ENCODE measurements around the gene CST4. TPM values are rescaled to one million over a fixed set of nuclear protein-coding genes. Genes with fewer than 3 reads are reported as not detected.

The CST4 gene
- total and polyA plus RNA-seq, 2 donors = 0.80 to 9.9 TPM

DNA sequence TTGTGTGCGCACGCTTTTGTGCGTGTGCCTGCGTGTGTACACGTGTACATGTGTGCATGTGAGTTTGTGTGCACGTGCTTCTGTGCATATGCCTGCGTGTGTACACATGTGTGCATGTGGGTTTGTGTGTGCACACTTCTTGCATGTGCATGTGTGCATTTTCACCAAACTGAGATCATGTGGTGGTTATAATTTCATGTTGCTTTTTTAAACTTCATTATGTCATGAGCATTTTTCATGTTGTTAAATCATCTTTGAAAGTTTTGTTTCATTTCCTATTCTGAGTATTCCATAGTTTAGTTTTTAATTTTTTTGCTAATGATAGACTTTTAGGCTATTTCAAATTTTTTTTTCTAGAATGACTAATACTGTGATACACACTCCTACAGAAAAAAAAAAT, 44.7 kb downstream of the CST4 start:
- Histone ChIP-seq H3K27ac (ENCODE audit: low read depth in 1 of 2, low read length in 1 of 2) (no peak overlapping the region), H3K36me3 (ENCODE audit: control insufficient read depth in 2 of 2, insufficient read depth in 2 of 2, low read length in 1 of 2) (no peaks in the 10 kb centered on the region), H3K4me3 (ENCODE audit: low read length in 2 of 2) (no peak overlapping the region), H3K27me3 (ENCODE audit: control insufficient read depth in 2 of 2, insufficient read depth in 1 of 2, low read length in 1 of 2) (no peaks in the 10 kb centered on the region), H3K4me1 (ENCODE audit: control insufficient read depth in 2 of 2, insufficient read depth in 2 of 2, low read length in 2 of 2) (peaks cover 16 to 41% of the 10 kb centered on the region in 2 donors), H3K9me3 (ENCODE audit: control insufficient read depth in 2 of 2, insufficient read depth in 1 of 2, low read length in 1 of 2) (no peaks in the 10 kb centered on the region)
- DNase-seq (ENCODE audit: low read depth in 6 of 9, low spot score in 9 of 9) = no peak
- WGBS = 99% methylated on average over 7 of the region's 7 CpGs

DNA sequence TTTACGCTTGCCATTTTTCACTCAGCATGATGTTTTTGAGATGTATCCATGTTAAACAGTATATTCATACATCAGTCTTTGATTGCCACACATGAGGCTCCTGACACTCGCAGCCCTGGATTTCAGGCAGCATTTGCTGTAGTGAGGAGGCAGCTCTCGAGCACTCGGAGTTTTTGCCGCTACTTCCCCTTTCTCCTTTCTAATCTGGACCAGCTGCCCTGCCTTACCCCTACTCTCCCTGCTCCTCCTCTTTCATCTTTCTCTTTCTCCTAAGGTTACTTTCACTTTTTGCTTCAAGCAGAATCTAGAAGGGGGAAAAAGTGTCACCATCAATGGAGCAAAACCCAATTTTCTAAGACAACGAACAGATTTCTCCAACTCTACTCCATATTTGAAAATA, 45.2 kb downstream of the CST4 start:
- Histone ChIP-seq H3K4me1 (ENCODE audit: control insufficient read depth in 2 of 2, insufficient read depth in 2 of 2, low read length in 2 of 2) (peaks cover 16 to 41% of the 10 kb centered on the region in 2 donors), H3K27ac (ENCODE audit: low read depth in 1 of 2, low read length in 1 of 2) (no peak overlapping the region), H3K27me3 (ENCODE audit: control insufficient read depth in 2 of 2, insufficient read depth in 1 of 2, low read length in 1 of 2) (no peaks in the 10 kb centered on the region), H3K4me3 (ENCODE audit: low read length in 2 of 2) (no peak overlapping the region), H3K36me3 (ENCODE audit: control insufficient read depth in 2 of 2, insufficient read depth in 2 of 2, low read length in 1 of 2) (no peaks in the 10 kb centered on the region), H3K9me3 (ENCODE audit: control insufficient read depth in 2 of 2, insufficient read depth in 1 of 2, low read length in 1 of 2) (no peaks in the 10 kb centered on the region)
- DNase-seq (ENCODE audit: low read depth in 6 of 9, low spot score in 9 of 9) = no peak
- 28% methylated on average over 6 of the region's 6 CpGs for WGBS

DNA sequence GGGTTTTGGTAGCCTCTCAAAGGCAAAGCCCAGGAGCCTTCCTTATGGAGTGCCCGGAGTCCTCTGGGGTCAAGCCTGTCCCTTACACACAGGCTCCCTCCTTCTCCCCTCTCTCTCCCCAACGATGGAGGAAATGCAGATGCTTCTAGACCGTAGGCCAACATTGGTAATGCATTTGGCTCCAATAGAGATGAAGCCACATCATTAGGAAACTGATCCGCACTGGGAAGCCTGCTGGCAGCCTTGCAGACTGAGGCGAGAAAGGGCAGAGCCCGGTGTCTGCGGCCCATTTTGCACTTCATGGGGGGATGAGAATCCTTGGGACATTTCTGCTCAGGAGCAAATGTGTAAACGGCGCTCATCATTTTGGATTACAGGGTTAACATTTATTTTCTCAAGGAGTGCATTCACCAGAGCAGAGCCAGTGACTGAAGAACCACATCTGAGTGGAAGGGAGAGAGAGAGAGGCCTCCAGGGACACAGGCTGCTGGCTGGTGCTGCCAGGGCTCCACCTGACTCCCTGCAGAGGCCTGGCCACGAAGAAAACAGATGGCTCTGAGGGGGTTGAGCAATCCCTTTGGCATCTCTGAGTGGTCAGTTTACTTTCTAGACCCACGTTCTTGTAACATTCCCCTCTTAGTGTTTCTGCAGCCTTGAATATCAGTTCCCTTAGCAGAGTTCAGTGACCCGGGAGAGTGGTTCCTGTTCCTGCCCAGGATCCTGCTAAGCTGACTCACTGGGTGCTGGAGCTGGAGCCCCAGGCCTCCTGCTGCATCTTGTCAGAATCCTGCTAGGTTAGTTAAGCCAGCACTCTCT, 46.7 kb downstream of the CST4 start:
- H3K4me3 ChIP-seq (ENCODE audit: low read length in 2 of 2) = no peak overlapping the region
- 81% methylated on average over 12 of the region's 12 CpGs for WGBS
- H3K27me3 ChIP-seq (ENCODE audit: control insufficient read depth in 2 of 2, insufficient read depth in 1 of 2, low read length in 1 of 2) = peaks cover 2 to 3% of the 10 kb centered on the region in 2 donors
- H3K9me3 ChIP-seq (ENCODE audit: control insufficient read depth in 2 of 2, insufficient read depth in 1 of 2, low read length in 1 of 2) = no peaks in the 10 kb centered on the region
- H3K27ac ChIP-seq (ENCODE audit: low read depth in 1 of 2, low read length in 1 of 2) = peak overlapping the region in 1 of 2 donors; percentile 11
- H3K36me3 ChIP-seq (ENCODE audit: control insufficient read depth in 2 of 2, insufficient read depth in 2 of 2, low read length in 1 of 2) = no peaks in the 10 kb centered on the region
- no peak for DNase-seq (ENCODE audit: low read depth in 6 of 9, low spot score in 9 of 9)
- H3K4me1 ChIP-seq (ENCODE audit: control insufficient read depth in 2 of 2, insufficient read depth in 2 of 2, low read length in 2 of 2) = peaks cover 16 to 41% of the 10 kb centered on the region in 2 donors

DNA sequence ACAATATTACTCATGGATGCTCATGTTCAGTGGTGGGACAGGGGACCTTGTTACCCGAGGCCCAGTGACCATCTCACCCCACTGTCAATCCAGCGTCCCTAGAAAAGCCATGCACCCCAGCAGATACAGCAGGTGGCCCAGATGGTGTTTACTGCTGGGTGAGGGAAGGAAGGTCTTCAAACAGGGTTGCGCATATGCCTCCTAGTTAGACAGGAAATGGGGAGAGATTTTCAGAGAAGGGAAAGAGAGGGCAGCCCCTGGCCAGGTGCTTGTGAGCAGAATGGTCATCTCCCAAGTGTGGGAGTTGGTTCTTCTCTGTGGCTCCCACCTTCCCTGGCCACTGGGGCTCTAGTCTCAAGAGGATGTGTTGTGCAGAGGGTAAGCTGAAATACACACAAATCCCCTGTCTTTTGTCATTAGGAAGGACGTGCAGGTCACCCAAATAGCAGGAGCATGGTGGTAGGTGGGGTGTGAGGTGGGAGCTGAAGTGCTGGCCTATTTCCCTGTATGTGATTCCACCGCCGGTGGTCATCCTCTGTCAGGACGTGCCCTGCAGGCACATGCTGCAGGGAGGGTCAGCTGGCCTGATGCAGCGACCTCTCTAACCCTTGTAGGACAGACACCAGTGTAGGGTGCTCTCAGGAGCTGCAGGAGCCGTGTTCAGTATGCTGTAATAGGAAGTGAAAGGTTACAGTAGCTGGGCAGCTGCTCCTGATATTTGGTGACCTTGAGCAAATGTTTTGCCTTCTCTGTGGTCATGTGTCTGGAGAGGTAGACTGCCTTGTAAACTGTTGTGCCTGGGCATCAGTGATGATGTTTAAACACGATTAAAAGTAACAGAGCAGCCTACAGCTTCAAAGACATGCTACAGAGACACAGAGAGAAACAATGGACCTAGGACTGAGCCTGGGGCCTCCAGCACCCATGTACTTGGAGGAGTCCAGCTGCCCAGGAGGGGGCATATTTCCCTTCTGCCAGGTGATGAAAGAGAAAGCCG, 47.9 kb downstream of the CST4 start:
- Histone ChIP-seq H3K9me3 (ENCODE audit: control insufficient read depth in 2 of 2, insufficient read depth in 1 of 2, low read length in 1 of 2) (no peaks in the 10 kb centered on the region), H3K4me1 (ENCODE audit: control insufficient read depth in 2 of 2, insufficient read depth in 2 of 2, low read length in 2 of 2) (peaks cover 16 to 49% of the 10 kb centered on the region in 2 donors), H3K4me3 (ENCODE audit: low read length in 2 of 2) (no peak overlapping the region), H3K27ac (ENCODE audit: low read depth in 1 of 2, low read length in 1 of 2) (peak overlapping the region in 1 of 2 donors; percentile 3), H3K36me3 (ENCODE audit: control insufficient read depth in 2 of 2, insufficient read depth in 2 of 2, low read length in 1 of 2) (no peaks in the 10 kb centered on the region), H3K27me3 (ENCODE audit: control insufficient read depth in 2 of 2, insufficient read depth in 1 of 2, low read length in 1 of 2) (peaks cover 4 to 9% of the 10 kb centered on the region in 2 donors)
- 77% methylated on average over 11 of the region's 11 CpGs for WGBS
- peak in 4 of 9 donors; percentile 15 to 65 (median 38) for DNase-seq (ENCODE audit: low read depth in 6 of 9, low spot score in 9 of 9)

DNA sequence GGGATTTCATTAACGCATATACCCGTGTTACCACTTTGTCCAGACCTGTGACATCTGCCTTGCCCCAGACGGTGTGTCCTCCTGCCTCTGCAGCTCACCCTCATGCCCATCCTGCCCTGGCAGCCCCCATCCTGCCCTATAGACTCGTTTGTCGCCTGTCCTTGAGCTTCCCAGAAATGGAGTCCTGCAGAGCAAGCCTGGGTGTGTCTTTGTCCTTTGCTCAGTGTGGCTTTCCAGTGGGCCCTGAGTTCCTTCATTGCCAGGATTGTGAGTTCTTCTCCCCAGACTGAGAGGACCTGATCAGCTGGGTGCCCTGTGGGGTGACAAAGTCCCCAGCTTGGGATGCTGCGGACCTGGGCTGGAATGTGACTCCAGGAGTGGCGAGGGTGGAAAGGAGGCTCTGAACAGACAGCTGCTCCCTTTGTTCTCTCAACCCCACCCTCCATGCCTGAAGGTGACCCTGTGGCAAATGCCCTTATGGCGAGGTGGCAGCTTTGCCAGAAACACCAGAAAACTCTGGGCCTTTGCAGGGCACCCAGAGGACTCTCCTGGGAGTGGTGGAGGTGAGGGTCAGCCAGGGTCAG, 48.7 kb downstream of the CST4 start:
- H3K9me3 ChIP-seq (ENCODE audit: control insufficient read depth in 2 of 2, insufficient read depth in 1 of 2, low read length in 1 of 2) = no peaks in the 10 kb centered on the region
- DNase-seq (ENCODE audit: low read depth in 6 of 9, low spot score in 9 of 9) = no peak
- H3K27ac ChIP-seq (ENCODE audit: low read depth in 1 of 2, low read length in 1 of 2) = peak overlapping the region in 1 of 2 donors; percentile 17
- peaks cover 4 to 9% of the 10 kb centered on the region in 2 donors for H3K27me3 ChIP-seq (ENCODE audit: control insufficient read depth in 2 of 2, insufficient read depth in 1 of 2, low read length in 1 of 2)
- no peak overlapping the region for H3K4me3 ChIP-seq (ENCODE audit: low read length in 2 of 2)
- 95% methylated on average over 8 of the region's 8 CpGs for WGBS
- no peaks in the 10 kb centered on the region for H3K36me3 ChIP-seq (ENCODE audit: control insufficient read depth in 2 of 2, insufficient read depth in 2 of 2, low read length in 1 of 2)
- H3K4me1 ChIP-seq (ENCODE audit: control insufficient read depth in 2 of 2, insufficient read depth in 2 of 2, low read length in 2 of 2) = peaks cover 16 to 53% of the 10 kb centered on the region in 2 donors

DNA sequence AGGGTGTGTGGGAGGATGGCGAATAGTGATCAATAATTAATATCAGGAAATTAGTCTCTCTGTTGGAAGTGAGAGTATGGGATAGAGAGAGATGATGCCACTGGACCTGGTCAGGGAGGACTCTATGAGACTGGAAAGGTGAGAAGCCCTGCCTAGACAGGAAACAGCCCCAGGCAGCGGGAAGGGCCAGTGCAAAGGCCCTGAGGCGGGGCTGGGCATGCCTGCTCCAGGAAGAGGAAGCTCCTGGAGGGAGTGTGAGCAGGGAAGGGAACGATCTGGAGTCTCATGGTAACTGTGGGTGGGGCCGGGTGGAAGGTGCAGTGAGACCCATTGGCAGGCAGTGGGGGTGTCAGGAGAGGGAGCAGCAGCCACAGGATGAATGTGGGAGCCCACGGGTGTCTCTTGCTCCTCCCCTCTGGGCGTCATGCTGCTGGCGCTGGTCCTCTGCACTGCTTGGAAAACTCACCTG, 49.3 kb downstream of the CST4 start:
- no peak overlapping the region for H3K27ac ChIP-seq (ENCODE audit: low read depth in 1 of 2, low read length in 1 of 2)
- no peak for DNase-seq (ENCODE audit: low read depth in 6 of 9, low spot score in 9 of 9)
- no peaks in the 10 kb centered on the region for H3K36me3 ChIP-seq (ENCODE audit: control insufficient read depth in 2 of 2, insufficient read depth in 2 of 2, low read length in 1 of 2)
- H3K4me1 ChIP-seq (ENCODE audit: control insufficient read depth in 2 of 2, insufficient read depth in 2 of 2, low read length in 2 of 2) = peaks cover 16 to 53% of the 10 kb centered on the region in 2 donors
- no peak overlapping the region for H3K4me3 ChIP-seq (ENCODE audit: low read length in 2 of 2)
- peaks cover 4 to 9% of the 10 kb centered on the region in 2 donors for H3K27me3 ChIP-seq (ENCODE audit: control insufficient read depth in 2 of 2, insufficient read depth in 1 of 2, low read length in 1 of 2)
- no peaks in the 10 kb centered on the region for H3K9me3 ChIP-seq (ENCODE audit: control insufficient read depth in 2 of 2, insufficient read depth in 1 of 2, low read length in 1 of 2)
- WGBS = 91% methylated on average over 8 of the region's 8 CpGs

DNA sequence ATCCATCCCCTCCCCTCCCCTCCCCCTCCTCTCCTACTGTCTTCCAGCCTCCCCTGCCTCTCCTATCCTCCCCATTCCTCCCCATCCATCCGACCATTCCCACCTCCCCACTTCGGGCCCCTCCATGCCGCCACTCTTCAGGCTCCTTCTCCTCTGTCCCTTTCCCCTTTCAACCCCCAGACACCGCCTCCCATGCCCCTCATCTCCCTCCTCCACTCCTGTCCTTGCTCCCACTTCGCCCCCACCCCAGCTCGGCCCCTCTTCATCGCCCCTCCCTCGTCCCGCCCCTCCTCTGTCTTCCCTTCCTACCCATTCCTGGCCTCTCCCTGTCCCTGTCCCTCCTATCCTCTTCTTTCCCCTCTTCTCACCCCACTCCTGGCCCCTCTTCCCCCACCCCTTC, 50.5 kb downstream of the CST4 start:
- H3K9me3 ChIP-seq (ENCODE audit: control insufficient read depth in 2 of 2, insufficient read depth in 1 of 2, low read length in 1 of 2) = no peaks in the 10 kb centered on the region
- H3K27ac ChIP-seq (ENCODE audit: low read depth in 1 of 2, low read length in 1 of 2) = no peak overlapping the region
- peaks cover 4 to 9% of the 10 kb centered on the region in 2 donors for H3K27me3 ChIP-seq (ENCODE audit: control insufficient read depth in 2 of 2, insufficient read depth in 1 of 2, low read length in 1 of 2)
- H3K4me3 ChIP-seq (ENCODE audit: low read length in 2 of 2) = no peak overlapping the region
- 82% methylated on average over 9 of the region's 9 CpGs for WGBS
- DNase-seq (ENCODE audit: low read depth in 6 of 9, low spot score in 9 of 9) = no peak
- H3K36me3 ChIP-seq (ENCODE audit: control insufficient read depth in 2 of 2, insufficient read depth in 2 of 2, low read length in 1 of 2) = no peaks in the 10 kb centered on the region
- peaks cover 16 to 50% of the 10 kb centered on the region in 2 donors for H3K4me1 ChIP-seq (ENCODE audit: control insufficient read depth in 2 of 2, insufficient read depth in 2 of 2, low read length in 2 of 2)

DNA sequence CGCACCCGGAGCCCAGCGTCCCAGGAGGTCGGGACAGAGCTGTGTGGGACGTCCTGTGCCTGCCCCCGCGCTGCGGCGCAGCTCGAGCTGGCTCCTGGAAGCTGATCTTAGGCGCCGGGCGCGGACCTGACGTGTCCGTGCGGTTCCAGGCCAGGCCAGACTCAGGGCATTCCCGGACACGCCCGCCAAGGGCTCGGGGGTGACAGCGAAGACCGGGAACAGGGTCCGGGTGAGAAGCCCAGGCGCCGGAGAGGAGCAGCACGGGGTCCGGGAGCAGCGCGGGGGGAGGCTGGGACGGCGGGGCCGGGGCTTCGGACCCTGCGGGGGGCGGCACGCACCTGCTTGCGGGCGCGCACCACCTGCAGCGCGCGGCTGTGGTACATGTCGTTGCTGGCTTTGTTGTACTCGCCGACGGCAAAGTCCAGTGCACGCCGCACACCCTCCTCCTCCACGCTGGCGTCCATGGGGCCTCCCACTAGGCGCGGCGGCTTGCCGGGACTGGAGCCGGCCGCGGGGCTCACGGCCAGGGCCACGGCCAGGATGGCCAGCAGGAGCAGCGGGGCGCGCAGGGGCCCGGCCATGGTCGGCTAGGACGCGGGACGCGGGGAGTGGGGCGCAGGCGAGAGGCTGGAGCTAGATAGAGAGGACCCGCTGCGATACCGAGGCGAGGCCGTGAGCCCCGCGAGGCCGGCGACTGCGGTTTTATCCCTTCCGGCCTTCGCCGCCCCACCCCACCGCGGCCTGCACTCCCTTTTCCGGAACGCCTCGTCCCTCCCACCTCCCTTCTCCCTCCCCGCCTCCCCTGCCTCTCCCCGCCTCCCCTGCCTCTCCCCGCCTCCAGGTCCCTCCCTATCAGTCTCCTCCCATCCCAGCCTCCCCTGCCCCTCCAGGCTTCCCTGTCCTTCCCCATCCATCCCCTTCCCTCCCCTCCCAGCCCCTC, 51.3 kb downstream of the CST4 start, which contains the start of gene CST3:
Gene CST3, minus strand, starts transcription at position 674 of the 940 bp plus-strand sequence. Its CDS starts 93 bp downstream, at position 581.
- Histone ChIP-seq H3K4me1 (ENCODE audit: control insufficient read depth in 2 of 2, insufficient read depth in 2 of 2, low read length in 2 of 2) (peaks cover 16 to 46% of the 10 kb centered on the region in 2 donors), H3K27ac (ENCODE audit: low read depth in 1 of 2, low read length in 1 of 2) (peak within 1 kb of the TSS in 1 of 2 donors; percentile 89), H3K4me3 (ENCODE audit: low read length in 2 of 2) (peak within 1 kb of the TSS; percentile 51 to 68), H3K36me3 (ENCODE audit: control insufficient read depth in 2 of 2, insufficient read depth in 2 of 2, low read length in 1 of 2) (peaks cover 0 to 3% of the 10 kb centered on the region in 2 donors), H3K9me3 (ENCODE audit: control insufficient read depth in 2 of 2, insufficient read depth in 1 of 2, low read length in 1 of 2) (no peaks in the 10 kb centered on the region), H3K27me3 (ENCODE audit: control insufficient read depth in 2 of 2, insufficient read depth in 1 of 2, low read length in 1 of 2) (peaks cover 4 to 9% of the 10 kb centered on the region in 2 donors)
- DNase-seq (ENCODE audit: low read depth in 6 of 9, low spot score in 9 of 9) = peak in 6 of 9 donors; percentile 19 to 65 (median 48)
- WGBS = 3% methylated on average over 91 of the region's 92 CpGs

Data from thymus (tissue), 11 donors.